ENCODE measurements around the gene OR2Y1.
"Not testable (repeated sequence)": the region's sequence is repeated elsewhere in the genome, so short reads cannot be mapped to it uniquely, and the experiment has no call there.

OR2Y1 gene, protein sequence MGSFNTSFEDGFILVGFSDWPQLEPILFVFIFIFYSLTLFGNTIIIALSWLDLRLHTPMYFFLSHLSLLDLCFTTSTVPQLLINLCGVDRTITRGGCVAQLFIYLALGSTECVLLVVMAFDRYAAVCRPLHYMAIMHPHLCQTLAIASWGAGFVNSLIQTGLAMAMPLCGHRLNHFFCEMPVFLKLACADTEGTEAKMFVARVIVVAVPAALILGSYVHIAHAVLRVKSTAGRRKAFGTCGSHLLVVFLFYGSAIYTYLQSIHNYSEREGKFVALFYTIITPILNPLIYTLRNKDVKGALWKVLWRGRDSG

GRCh38 chr5:180739958-180740357 is at the start of gene OR2Y1:
Gene OR2Y1, minus strand, starts transcription at chr5:180740058. Its CDS starts 0 bp downstream, at chr5:180740058.
- H3K27me3 ChIP-seq (ENCODE audit: control insufficient read depth in 1 of 2, insufficient read depth in 2 of 2, low read length in 2 of 2): no peaks in the 10 kb centered on the region
- H3K4me1 ChIP-seq (ENCODE audit: insufficient read depth, low read length): no peaks in the 10 kb centered on the region
- H3K9me3 ChIP-seq (ENCODE audit: low read length): no peaks in the 10 kb centered on the region
- no peak within 1 kb of the TSS for H3K27ac ChIP-seq (ENCODE audit: low read depth, low read length)
- H3K9ac ChIP-seq (ENCODE audit: low read length): no peak within 1 kb of the TSS
- no peaks in the 10 kb centered on the region for H3K36me3 ChIP-seq (ENCODE audit: insufficient read depth, low read length)
- no peak within 1 kb of the TSS for H3K4me3 ChIP-seq (ENCODE audit: low read depth in 1 of 2, low read length in 2 of 2)

- not testable (repeated sequence) for H3K9ac ChIP-seq (ENCODE audit: low read length); H3K27me3 ChIP-seq (ENCODE audit: control insufficient read depth in 1 of 2, insufficient read depth in 2 of 2, low read length in 2 of 2); H3K27ac ChIP-seq (ENCODE audit: low read depth, low read length); H3K9me3 ChIP-seq (ENCODE audit: low read length); H3K4me3 ChIP-seq (ENCODE audit: low read depth in 1 of 2, low read length in 2 of 2)
- Histone ChIP-seq H3K4me1 (ENCODE audit: insufficient read depth, low read length) (peaks cover 31% of the 10 kb centered on the region), H3K36me3 (ENCODE audit: insufficient read depth, low read length) (peaks cover 27% of the 10 kb centered on the region)
Measured at GRCh38 chr5:180788651-180789410, 49.0 kb upstream of the OR2Y1 start.

DNA sequence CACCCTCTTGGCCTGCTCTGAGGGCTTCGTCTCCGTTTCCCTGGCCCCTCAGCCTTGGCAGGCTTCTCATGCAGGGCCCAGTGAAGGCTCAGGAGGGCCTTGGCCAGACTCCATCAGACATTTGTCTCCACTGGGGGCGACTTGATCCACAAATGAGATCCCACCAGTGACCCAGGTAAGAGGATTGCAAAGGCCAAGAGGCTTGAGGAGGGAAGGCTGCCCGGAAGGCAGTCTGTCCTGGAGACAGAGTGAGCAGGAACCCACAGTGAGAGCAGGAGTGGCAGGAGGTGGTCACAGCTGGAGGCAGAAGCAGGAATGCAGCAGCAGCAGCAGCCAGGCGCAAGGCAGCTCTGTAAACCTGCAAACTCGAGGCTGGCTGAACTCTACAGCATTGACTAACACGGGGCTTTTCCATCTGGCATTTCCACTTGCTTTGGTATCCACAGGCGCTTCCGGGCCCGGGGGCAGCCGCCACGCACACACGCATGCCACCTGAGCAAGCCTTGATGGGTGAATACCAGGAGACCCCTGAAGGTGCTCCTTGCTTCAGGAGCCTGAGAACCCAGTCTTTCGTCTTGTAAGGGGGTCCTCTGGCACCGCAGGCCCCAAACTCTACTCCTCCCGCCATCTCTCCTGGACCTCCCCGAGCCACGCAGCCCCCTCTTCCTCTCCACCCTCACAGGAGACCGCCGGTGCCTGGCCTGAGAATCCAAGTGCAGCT is 48.0 kb upstream of the OR2Y1 start:
- no peak overlapping the region for H3K9ac ChIP-seq (ENCODE audit: low read length)
- H3K9me3 ChIP-seq (ENCODE audit: low read length): no peaks in the 10 kb centered on the region
- H3K27ac ChIP-seq (ENCODE audit: low read depth, low read length): no peak overlapping the region
- no peaks in the 10 kb centered on the region for H3K27me3 ChIP-seq (ENCODE audit: control insufficient read depth in 1 of 2, insufficient read depth in 2 of 2, low read length in 2 of 2)
- H3K4me1 ChIP-seq (ENCODE audit: insufficient read depth, low read length): peaks cover 31% of the 10 kb centered on the region
- H3K36me3 ChIP-seq (ENCODE audit: insufficient read depth, low read length): peaks cover 27% of the 10 kb centered on the region
- H3K4me3 ChIP-seq (ENCODE audit: low read depth in 1 of 2, low read length in 2 of 2): no peak overlapping the region

DNA sequence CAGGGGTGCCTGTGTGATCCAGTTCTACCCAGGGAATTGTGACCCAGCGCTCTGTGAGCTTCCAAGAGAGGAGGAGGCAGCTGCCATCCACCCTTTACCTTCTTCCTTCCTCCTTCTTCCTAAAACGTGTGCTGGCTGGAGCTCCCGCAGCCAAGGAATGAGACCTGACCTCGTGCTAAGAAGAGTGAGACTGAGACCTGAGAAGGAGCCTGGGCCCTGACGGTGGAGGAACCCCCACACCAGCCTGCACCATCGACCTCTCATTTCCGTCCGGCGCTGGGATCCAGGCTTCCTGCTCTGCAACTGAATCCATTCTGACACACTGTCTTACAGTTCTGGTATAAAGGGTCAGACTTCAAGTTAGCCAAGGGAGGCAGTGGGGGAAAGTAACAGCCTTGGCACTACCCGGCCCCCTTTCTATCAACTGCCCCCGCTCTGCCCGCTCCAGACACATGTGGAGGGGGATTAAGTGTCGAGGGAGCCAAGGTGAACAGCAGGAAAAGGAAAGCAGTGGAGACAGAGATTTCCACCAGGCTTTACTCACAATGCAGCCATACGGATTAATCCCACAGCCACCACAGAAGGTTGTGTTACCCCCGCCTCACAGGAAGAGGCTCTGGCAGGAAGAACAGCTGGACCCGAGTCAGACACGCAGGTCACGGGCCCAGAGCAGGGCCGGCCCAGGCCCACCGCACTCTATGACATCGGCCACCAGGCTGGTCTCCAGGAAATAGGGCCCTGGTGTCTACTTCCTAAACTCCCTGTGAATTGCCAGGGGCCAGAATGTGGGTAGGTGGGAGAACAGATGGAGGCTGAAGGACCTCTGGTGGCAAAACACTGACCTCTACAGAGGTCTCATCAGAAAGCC is 46.9 kb upstream of the OR2Y1 start:
- H3K4me1 ChIP-seq (ENCODE audit: insufficient read depth, low read length): peaks cover 31% of the 10 kb centered on the region
- peak overlapping the region; percentile 29 for H3K9ac ChIP-seq (ENCODE audit: low read length)
- H3K27me3 ChIP-seq (ENCODE audit: control insufficient read depth in 1 of 2, insufficient read depth in 2 of 2, low read length in 2 of 2): no peaks in the 10 kb centered on the region
- H3K36me3 ChIP-seq (ENCODE audit: insufficient read depth, low read length): peaks cover 22% of the 10 kb centered on the region
- no peak overlapping the region for H3K4me3 ChIP-seq (ENCODE audit: low read depth in 1 of 2, low read length in 2 of 2)
- H3K9me3 ChIP-seq (ENCODE audit: low read length): no peaks in the 10 kb centered on the region
- peak overlapping the region; percentile 79 for H3K27ac ChIP-seq (ENCODE audit: low read depth, low read length)

DNA sequence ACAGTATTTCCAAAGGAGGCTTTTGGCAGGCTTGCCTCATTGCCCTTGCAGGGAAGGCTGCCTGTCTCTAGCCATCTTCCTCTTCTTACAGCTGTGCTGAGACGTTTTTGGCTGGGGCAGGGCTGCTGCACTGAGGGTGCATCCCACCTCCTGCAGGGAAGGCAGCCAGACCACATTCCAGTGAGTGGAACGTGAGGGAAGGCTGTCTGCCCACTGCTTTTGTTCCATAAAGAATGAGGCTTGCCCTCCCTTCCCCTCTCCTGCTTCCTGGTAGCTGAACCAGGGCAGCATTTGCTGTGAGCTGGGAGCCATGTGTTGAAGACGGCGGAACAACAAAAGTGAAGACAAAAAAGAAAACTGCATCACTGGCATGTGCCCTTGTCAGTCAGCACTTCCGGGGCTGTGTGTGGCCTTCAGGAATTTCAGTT is 46.0 kb upstream of the OR2Y1 start:
- H3K9me3 ChIP-seq (ENCODE audit: low read length): no peaks in the 10 kb centered on the region
- no peaks in the 10 kb centered on the region for H3K27me3 ChIP-seq (ENCODE audit: control insufficient read depth in 1 of 2, insufficient read depth in 2 of 2, low read length in 2 of 2)
- H3K4me1 ChIP-seq (ENCODE audit: insufficient read depth, low read length): peaks cover 31% of the 10 kb centered on the region
- H3K36me3 ChIP-seq (ENCODE audit: insufficient read depth, low read length): peaks cover 12% of the 10 kb centered on the region
- peak overlapping the region; percentile 29 for H3K9ac ChIP-seq (ENCODE audit: low read length)
- H3K27ac ChIP-seq (ENCODE audit: low read depth, low read length): peak overlapping the region; percentile 79
- peak overlapping the region in 1 of 2 donors; percentile 46 for H3K4me3 ChIP-seq (ENCODE audit: low read depth in 1 of 2, low read length in 2 of 2)

GRCh38 chr5:180785121-180785781 is 45.4 kb upstream of the OR2Y1 start:
- Histone ChIP-seq H3K27me3 (ENCODE audit: control insufficient read depth in 1 of 2, insufficient read depth in 2 of 2, low read length in 2 of 2) (no peaks in the 10 kb centered on the region), H3K36me3 (ENCODE audit: insufficient read depth, low read length) (peaks cover 7% of the 10 kb centered on the region), H3K4me3 (ENCODE audit: low read depth in 1 of 2, low read length in 2 of 2) (peak overlapping the region in 1 of 2 donors; percentile 46), H3K9me3 (ENCODE audit: low read length) (no peaks in the 10 kb centered on the region), H3K27ac (ENCODE audit: low read depth, low read length) (peak overlapping the region; percentile 79), H3K4me1 (ENCODE audit: insufficient read depth, low read length) (peaks cover 31% of the 10 kb centered on the region), H3K9ac (ENCODE audit: low read length) (peak overlapping the region; percentile 29)

- Histone ChIP-seq H3K4me3 (ENCODE audit: low read depth in 1 of 2, low read length in 2 of 2) (no peak overlapping the region), H3K36me3 (ENCODE audit: insufficient read depth, low read length) (peaks cover under 1% of the 10 kb centered on the region), H3K4me1 (ENCODE audit: insufficient read depth, low read length) (peaks cover 31% of the 10 kb centered on the region), H3K27me3 (ENCODE audit: control insufficient read depth in 1 of 2, insufficient read depth in 2 of 2, low read length in 2 of 2) (no peaks in the 10 kb centered on the region), H3K27ac (ENCODE audit: low read depth, low read length) (peak overlapping the region; percentile 79), H3K9me3 (ENCODE audit: low read length) (no peaks in the 10 kb centered on the region), H3K9ac (ENCODE audit: low read length) (peak overlapping the region; percentile 29)
Measured at GRCh38 chr5:180784497-180785097, 44.7 kb upstream of the OR2Y1 start.

- peaks cover 31% of the 10 kb centered on the region for H3K4me1 ChIP-seq (ENCODE audit: insufficient read depth, low read length)
- H3K27ac ChIP-seq (ENCODE audit: low read depth, low read length): no peak overlapping the region
Measured at GRCh38 chr5:180783340-180784052, 43.6 kb upstream of the OR2Y1 start.

DNA sequence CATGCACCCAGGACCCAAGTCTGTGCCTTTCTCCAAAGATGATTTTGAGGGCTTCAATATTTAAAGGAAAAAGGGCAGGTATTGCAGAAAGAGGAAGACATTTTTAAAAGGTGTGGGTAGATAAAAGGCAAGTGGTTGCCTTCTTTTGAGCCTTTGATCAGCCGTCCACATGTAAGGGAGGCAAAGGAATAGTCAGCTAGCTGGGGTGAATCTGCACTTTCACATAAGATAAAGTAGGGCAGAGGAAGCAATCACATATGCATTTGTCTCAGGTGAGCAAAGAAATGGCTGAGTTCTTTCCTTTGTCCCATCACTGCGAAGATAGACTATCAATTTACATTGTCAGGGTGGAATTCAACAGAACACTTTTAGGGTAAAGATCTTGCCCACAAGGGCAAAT is 42.9 kb upstream of the OR2Y1 start:
- Histone ChIP-seq H3K27ac (ENCODE audit: low read depth, low read length) (no peak overlapping the region), H3K9me3 (ENCODE audit: low read length) (no peaks in the 10 kb centered on the region), H3K9ac (ENCODE audit: low read length) (no peak overlapping the region), H3K27me3 (ENCODE audit: control insufficient read depth in 1 of 2, insufficient read depth in 2 of 2, low read length in 2 of 2) (no peaks in the 10 kb centered on the region), H3K4me3 (ENCODE audit: low read depth in 1 of 2, low read length in 2 of 2) (no peak overlapping the region), H3K36me3 (ENCODE audit: insufficient read depth, low read length) (no peaks in the 10 kb centered on the region), H3K4me1 (ENCODE audit: insufficient read depth, low read length) (peaks cover 31% of the 10 kb centered on the region)

More at GRCh38 chr5:180783340-180784052, 43.6 kb upstream of the OR2Y1 start:
- no peak overlapping the region for H3K4me3 ChIP-seq (ENCODE audit: low read depth in 1 of 2, low read length in 2 of 2)
- no peaks in the 10 kb centered on the region for H3K9me3 ChIP-seq (ENCODE audit: low read length)
- H3K36me3 ChIP-seq (ENCODE audit: insufficient read depth, low read length): no peaks in the 10 kb centered on the region
- H3K9ac ChIP-seq (ENCODE audit: low read length): no peak overlapping the region
- H3K27me3 ChIP-seq (ENCODE audit: control insufficient read depth in 1 of 2, insufficient read depth in 2 of 2, low read length in 2 of 2): no peaks in the 10 kb centered on the region

- H3K27me3 ChIP-seq (ENCODE audit: control insufficient read depth in 1 of 2, insufficient read depth in 2 of 2, low read length in 2 of 2); H3K36me3 ChIP-seq (ENCODE audit: insufficient read depth, low read length); H3K4me3 ChIP-seq (ENCODE audit: low read depth in 1 of 2, low read length in 2 of 2); H3K27ac ChIP-seq (ENCODE audit: low read depth, low read length); H3K9ac ChIP-seq (ENCODE audit: low read length); H3K9me3 ChIP-seq (ENCODE audit: low read length): not testable (repeated sequence)
- peaks cover 22% of the 10 kb centered on the region for H3K4me1 ChIP-seq (ENCODE audit: insufficient read depth, low read length)
Measured at GRCh38 chr5:180781900-180782326, 42.1 kb upstream of the OR2Y1 start.

Data from muscle layer of colon (tissue), 2 donors.